ENCODE measurements around the gene WDHD1. TPM values are rescaled to one million over a fixed set of nuclear protein-coding genes. Genes with fewer than 3 reads are reported as not detected.
A peak's percentile ranks its signal among the peaks of the same experiment; 100 is the strongest.
"Not testable (repeated sequence)": the region's sequence is repeated elsewhere in the genome, so short reads cannot be mapped to it uniquely, and the experiment has no call there.

Gene WDHD1
- total RNA-seq, 3 donors from 2014 or later: 40.6 to 47.8 (median 43.1) TPM

GRCh38 chr14:54897809-54898555 is 128.9 kb downstream of the WDHD1 start:
- H3K9me3 Mint-ChIP-seq; H3K4me3 Mint-ChIP-seq; H3K27me3 Mint-ChIP-seq (ENCODE audit: low read depth); ATAC-seq; H3K36me3 Mint-ChIP-seq (ENCODE audit: insufficient read depth); DNase-seq: not testable (repeated sequence)
- H3K4me1 Mint-ChIP-seq (ENCODE audit: low read depth): peaks cover 39% of the 10 kb centered on the region

GRCh38 chr14:54895683-54896082 is 131.2 kb downstream of the WDHD1 start:
- no peaks in the 10 kb centered on the region for H3K27me3 Mint-ChIP-seq (ENCODE audit: low read depth)
- DNase-seq (no peak), ATAC-seq (no peak)
- no peaks in the 10 kb centered on the region for H3K9me3 Mint-ChIP-seq
- H3K4me3 Mint-ChIP-seq: no peak overlapping the region
- H3K36me3 Mint-ChIP-seq (ENCODE audit: insufficient read depth): peaks cover 6% of the 10 kb centered on the region
- peaks cover 43% of the 10 kb centered on the region for H3K4me1 Mint-ChIP-seq (ENCODE audit: low read depth)

GRCh38 chr14:54894995-54895394 is 131.9 kb downstream of the WDHD1 start:
- ATAC-seq (peak in 1 of 2 donors; percentile 22), DNase-seq (no peak)
- no peaks in the 10 kb centered on the region for H3K9me3 Mint-ChIP-seq
- H3K27me3 Mint-ChIP-seq (ENCODE audit: low read depth): no peaks in the 10 kb centered on the region
- no peak overlapping the region for H3K4me3 Mint-ChIP-seq
- H3K36me3 Mint-ChIP-seq (ENCODE audit: insufficient read depth): peaks cover 3% of the 10 kb centered on the region
- peaks cover 42% of the 10 kb centered on the region for H3K4me1 Mint-ChIP-seq (ENCODE audit: low read depth)

GRCh38 chr14:54893151-54893760 is 133.6 kb downstream of the WDHD1 start:
- peak; percentile 78 to 87 for ATAC-seq
- Mint-ChIP-seq H3K36me3 (ENCODE audit: insufficient read depth) (peaks cover 3% of the 10 kb centered on the region), H3K27me3 (ENCODE audit: low read depth) (no peaks in the 10 kb centered on the region), H3K4me1 (ENCODE audit: low read depth) (peaks cover 54% of the 10 kb centered on the region), H3K9me3 (no peaks in the 10 kb centered on the region), H3K4me3 (no peak overlapping the region)
- DNase-seq: peak; percentile 23

- Mint-ChIP-seq H3K4me3 (no peak overlapping the region), H3K27me3 (ENCODE audit: low read depth) (no peaks in the 10 kb centered on the region), H3K4me1 (ENCODE audit: low read depth) (peaks cover 56% of the 10 kb centered on the region), H3K36me3 (ENCODE audit: insufficient read depth) (peaks cover 3% of the 10 kb centered on the region), H3K9me3 (no peaks in the 10 kb centered on the region)
- no peak for DNase-seq
- no peak for ATAC-seq
Observed at GRCh38 chr14:54891471-54892245, 135.2 kb downstream of the WDHD1 start.

GRCh38 chr14:54890788-54891187 is 136.1 kb downstream of the WDHD1 start:
- peaks cover 3% of the 10 kb centered on the region for H3K36me3 Mint-ChIP-seq (ENCODE audit: insufficient read depth)
- no peak for DNase-seq

GRCh38 chr14:54889919-54890318 is 137.0 kb downstream of the WDHD1 start:
- no peak for ATAC-seq
- peaks cover 3% of the 10 kb centered on the region for H3K36me3 Mint-ChIP-seq (ENCODE audit: insufficient read depth)

More at GRCh38 chr14:54890788-54891187, 136.1 kb downstream of the WDHD1 start:
- peaks cover 54% of the 10 kb centered on the region for H3K4me1 Mint-ChIP-seq (ENCODE audit: low read depth)
- no peak overlapping the region for H3K4me3 Mint-ChIP-seq
- ATAC-seq: no peak
- no peaks in the 10 kb centered on the region for H3K27me3 Mint-ChIP-seq (ENCODE audit: low read depth)
- H3K9me3 Mint-ChIP-seq: no peaks in the 10 kb centered on the region

More at GRCh38 chr14:54889919-54890318, 137.0 kb downstream of the WDHD1 start:
- peaks cover 47% of the 10 kb centered on the region for H3K4me1 Mint-ChIP-seq (ENCODE audit: low read depth)
- no peaks in the 10 kb centered on the region for H3K27me3 Mint-ChIP-seq (ENCODE audit: low read depth)
- H3K4me3 Mint-ChIP-seq: no peak overlapping the region
- no peak for DNase-seq
- no peaks in the 10 kb centered on the region for H3K9me3 Mint-ChIP-seq

Other genes starting within 250 kb of the WDHD1 start
- gene GCH1, start 124.3 kb downstream of the WDHD1 start, total RNA-seq: 10 to 100 TPM; 39.4 to 49.6 (median 44.2) TPM
- gene SOCS4, start 137 bp upstream of the WDHD1 start, total RNA-seq: 10 to 100 TPM; 39.8 to 47.0 (median 41.4) TPM
- gene MAPK1IP1L, start 24.5 kb upstream of the WDHD1 start, total RNA-seq: 100 to 1,000 TPM; 139 to 148 (median 141) TPM
- gene LGALS3, start 102.2 kb upstream of the WDHD1 start, total RNA-seq: 10 to 100 TPM in 2 of 3 donors, 1 to 10 TPM in 1; 7.3 to 18.9 (median 12.2) TPM
- 1 to 10 TPM; 2.4 to 3.8 (median 2.6) TPM for gene DLGAP5, start 164.5 kb upstream of the WDHD1 start, total RNA-seq
- gene FBXO34, start 244.3 kb upstream of the WDHD1 start, total RNA-seq: 10 to 100 TPM; 12.9 to 16.7 (median 14.9) TPM

Data from activated T-cell treated with anti-CD3 and anti-CD28 coated beads, Interleukin-2, amount 50 U/mL, for 4 hours (primary cell).